Pons (tissue), 1 donor: ENCODE data around the gene REPIN1.

Source experiments
- DNase-seq: peaks from one replicate; pipeline ENCODE4 v3.0.0-alpha.2; 2016; ENCODE audit warnings: low spot score

The REPIN1 gene

GRCh38 chr7:150368096-150368883, at the start of gene REPIN1:
Gene REPIN1, plus strand, starts transcription at chr7:150368822. Its CDS starts 890 bp downstream, at chr7:150369712.
- peak; percentile 77 for DNase-seq

DNA sequence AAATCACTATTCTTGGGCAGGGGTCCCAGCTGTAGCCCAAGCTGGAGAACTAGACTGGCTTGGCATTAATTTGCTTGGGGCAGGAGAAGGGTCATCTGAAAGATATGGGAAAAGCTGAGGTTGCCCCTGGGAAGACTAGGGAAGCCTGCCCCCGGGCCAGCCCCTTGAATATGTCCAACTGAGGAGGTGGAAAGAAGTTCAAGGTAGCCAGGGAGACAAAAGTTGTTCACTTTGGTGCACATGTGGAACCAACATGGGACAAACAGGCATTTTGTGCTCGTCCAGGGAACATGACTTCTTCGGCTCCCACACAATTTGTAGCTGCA, 46.9 kb upstream of the REPIN1 start:
- no peak for DNase-seq

DNA sequence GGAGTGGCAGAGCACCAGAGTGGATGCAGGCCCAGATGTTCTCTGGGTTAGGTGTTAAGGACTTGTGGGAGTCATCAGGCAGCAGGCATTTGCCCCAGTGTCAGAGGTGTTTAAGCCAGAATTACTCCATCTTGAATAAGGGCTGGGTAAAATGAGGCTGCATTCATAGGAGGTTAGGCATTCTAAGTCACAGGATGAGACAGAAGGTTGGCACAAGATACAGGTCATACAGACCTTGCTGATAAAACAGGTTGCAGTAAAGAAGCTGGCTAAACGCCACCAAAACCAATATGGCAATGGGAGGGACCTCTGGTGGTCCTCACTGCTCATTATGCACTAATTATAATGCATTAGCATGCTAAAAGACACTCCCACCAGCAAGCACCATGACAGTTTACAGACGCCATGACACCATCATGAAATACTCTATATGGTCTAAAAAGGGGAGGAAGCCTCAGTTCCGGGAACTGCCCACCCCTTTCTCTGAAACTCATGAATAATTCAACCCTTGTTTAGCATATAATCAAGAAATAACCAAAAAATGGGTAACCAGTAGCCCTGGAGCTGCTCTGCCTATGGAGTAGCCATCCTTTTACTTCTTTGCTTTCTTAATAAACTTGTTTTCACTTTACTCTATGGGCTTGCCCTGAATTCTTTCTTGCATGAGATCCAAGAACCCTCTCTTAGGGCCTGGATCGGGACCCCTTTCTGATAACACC, 46.3 kb upstream of the REPIN1 start:
- no peak for DNase-seq

GRCh38 chr7:150322833-150323681, 45.6 kb upstream of the REPIN1 start, which contains the start of the genes ACTR3C and LRRC61:
Gene ACTR3C, minus strand, starts transcription at chr7:150323545. Its CDS starts 28,249 bp downstream, at chr7:150295296.
Gene LRRC61, plus strand, starts transcription at chr7:150323355. Its CDS starts 13,507 bp downstream, at chr7:150336862.
- DNase-seq: no peak

DNA sequence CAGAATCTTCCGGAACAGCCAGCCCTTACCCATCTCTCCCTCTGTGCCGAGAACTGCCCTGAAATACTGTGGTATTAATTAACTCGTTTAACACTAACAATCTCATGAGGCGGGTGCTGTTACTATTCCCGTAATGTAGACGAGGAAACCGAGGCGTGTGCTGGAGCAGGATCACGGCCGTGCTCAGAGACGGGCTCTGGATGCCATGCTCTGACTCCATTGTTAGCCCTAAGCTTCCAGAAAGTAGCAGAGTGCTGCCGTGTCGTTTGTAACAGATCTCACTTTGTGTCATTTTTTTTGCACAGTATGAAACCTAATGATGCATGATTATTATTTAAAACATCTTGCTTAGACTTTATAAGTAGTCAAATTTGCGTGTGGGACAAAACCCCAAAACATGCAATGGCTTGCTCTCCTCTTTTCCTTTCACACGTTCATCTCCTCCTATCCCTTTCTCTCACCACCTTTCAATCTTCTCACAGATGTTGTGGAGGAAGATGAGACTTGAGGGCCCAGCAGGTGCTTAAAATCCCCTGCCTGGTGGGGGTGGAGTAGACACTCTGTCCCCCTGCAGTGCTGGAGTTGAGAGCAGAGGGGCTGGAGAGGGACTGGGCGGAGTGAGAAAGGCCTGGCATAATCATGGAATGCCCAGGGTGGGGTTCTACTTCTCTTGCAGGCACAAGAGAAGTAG, 44.8 kb upstream of the REPIN1 start:
- DNase-seq: no peak

DNA sequence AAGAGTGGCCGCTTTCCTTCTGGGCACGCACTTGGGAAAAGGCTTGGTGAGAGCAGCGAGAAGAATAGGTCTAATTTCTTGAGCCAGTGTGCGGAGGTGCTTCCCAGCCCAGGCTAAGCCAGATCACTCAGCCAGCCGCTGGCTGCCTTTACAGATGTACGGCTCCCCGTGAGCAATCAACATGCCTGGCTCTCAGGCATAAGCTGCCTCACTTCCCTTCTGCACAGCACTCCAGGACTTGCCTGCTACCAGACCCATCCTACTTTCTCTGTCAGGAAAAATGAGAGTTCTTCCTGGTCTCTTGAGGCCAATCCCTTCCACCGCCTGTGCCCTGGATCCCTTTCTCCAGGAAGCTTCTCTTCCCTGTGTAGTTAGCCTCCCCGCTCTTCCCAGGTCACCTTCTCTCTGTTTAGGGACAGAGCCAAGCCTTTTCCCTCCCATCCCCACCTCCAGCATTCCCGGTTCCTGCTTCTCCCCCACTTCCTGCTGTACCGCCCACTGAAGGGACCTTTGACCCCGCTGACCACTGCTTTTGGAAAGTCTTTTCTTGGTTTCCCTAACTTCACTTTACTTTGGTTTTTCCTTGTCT, 44.2 kb upstream of the REPIN1 start:
- DNase-seq: no peak

DNA sequence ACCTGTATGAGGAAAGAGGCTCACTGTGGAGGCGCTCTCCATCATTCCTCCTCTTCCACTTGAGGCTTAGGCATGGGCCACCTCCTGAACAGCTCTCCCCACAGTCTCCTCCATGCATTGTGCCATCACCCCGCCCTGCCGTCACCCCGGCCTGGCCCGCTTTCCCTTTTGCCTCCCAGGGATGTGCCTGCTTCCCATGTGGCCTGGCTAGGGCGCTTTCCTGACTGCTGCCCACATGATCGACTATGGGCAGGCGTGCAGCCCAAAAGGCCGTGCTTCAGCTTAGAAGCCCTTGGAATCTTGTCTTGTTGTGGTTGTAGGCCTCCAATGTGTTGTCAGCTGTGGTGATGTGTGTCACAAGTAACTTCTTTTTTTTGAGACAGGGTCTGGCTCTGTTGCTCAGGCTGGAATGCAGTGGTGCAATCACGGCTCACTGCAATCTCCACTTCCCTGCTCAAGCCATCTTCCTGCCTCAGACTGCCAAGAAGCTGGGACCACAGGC, 43.5 kb upstream of the REPIN1 start:
- no peak for DNase-seq

DNA sequence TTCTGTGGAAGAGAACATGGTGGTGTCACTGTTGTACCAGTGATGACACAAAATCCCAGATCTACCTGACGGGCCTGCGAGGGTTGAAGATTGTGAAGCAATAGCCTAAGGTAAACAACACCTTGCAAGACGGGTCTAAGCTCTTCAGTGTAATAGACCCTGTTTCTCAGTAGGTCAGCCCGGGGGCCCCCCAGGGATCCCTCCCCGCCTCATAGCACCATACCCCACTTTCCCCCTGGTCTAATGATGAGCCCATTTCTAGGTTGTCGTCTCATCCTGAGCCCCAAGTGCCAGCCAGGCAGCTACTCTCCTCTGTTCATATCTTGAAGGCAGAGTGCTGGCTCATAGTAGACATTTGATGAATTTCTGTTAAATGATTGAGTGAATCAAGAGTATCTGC, 42.7 kb upstream of the REPIN1 start:
- DNase-seq: no peak

- DNase-seq: no peak
These were observed 41.9 kb upstream of the REPIN1 start for GRCh38 chr7:150326657-150327268.

DNA sequence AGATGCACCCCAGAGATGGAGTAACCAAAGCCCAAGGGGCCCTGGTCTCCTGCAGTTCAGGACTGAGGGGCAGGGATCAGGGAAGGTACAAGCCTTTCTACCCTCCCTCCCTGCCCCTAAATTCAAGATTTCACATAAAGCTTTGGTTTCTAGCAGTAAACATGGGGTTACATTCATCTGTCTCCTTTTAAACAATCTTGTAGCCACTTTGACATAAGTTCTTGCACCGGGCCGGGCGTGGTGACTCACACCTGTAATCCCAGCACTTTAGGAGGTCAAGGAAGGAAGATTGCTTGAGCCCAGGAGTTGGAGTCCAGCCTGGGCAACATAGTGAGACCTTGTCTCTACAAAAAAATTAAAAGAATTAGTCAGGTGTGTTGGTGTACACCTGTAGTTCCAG, 41.3 kb upstream of the REPIN1 start:
- DNase-seq: no peak

DNA sequence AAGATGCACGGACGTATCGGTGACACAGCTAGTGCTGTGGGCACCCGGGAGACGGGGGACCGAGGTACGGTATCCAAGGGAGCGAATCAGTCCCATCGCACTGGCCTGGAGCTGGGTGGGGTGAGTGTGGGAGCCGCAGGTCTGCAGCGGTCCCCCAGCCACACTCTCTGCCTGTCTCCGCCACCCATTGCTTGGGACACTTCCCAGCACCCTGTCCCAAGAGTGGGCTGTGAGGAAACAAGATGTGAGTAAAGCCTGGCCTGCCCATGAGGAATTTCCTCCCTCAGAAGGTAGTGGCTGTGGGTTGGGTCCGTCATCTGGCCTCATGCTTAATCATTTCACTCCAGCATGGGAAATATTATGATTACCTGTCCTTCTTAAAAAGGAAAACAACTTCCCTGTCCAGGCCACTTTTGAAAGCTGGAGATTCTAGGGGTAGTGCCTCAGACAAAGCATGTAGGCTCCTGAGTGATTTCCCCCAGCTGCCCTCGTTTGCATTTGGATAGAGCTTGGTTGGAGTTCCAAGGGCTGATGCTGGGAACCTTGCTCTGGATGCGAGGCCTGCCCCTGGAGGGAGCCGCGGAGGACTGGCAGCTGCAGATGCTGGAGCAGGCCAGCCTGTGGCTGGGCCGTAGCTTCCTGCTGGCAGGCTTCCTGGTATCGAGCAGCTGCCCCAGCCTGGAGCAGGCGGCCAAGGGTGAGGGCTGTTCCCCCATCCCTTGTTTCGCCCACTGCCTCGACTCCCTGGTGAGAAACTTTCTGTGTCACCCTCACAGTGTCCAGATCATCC, 39.1 kb upstream of the REPIN1 start:
- DNase-seq: peak; percentile 17

GRCh38 chr7:150330211-150330885, 38.3 kb upstream of the REPIN1 start:
- no peak for DNase-seq

- no peak for DNase-seq
These were observed 35.6 kb upstream of the REPIN1 start for GRCh38 chr7:150332852-150333635.

DNA sequence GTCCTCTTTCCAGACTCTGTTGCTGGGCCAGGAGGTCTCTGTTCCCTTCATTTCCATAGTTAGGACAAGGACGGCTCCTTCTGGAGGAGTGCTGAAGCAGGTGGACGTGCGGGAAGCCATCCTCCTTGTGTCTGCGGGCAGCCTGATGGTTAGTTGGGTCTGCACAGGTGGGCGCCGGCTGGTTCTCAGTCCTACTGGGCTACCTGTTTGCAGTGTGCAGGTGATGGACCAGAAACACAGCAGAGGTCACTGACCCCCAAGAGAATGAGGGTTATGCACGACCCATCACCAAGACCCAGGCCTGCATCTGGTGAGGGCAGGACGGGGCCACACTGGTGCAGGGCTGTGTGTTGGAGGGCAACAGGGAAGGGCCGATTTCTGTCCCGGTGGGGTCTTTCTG, 35.0 kb upstream of the REPIN1 start:
- no peak for DNase-seq

DNA sequence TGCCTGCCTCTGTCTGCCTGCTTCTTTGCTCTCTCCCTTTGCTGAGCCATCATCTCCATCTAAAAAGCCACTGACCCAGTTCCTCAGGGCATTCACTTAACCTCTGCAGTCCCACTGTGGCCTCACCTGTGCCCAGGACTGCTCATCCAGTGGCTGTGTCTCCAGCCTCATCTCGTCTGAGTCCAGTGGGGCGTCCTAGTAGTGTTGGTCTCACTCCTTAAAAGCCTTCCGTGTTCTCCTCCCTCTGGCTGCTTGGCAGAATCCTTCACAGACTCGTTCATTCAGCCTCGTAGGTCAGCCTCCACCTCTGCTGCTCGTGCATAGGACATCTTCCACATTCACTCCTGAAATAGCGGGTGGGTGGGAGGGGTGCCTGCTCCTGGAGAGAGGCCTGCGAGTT, 34.5 kb upstream of the REPIN1 start:
- no peak for DNase-seq

- no peak for DNase-seq
These were observed 33.4 kb upstream of the REPIN1 start for GRCh38 chr7:150335108-150335773.

GRCh38 chr7:150335774-150336112, 32.9 kb upstream of the REPIN1 start:
- no peak for DNase-seq

- no peak for DNase-seq
These were observed 31.9 kb upstream of the REPIN1 start for GRCh38 chr7:150336746-150337145.
